ENCODE results near the gene NET1.

GRCh38 chr10:5479481-5480161 lies 67.3 kb downstream of the NET1 start:
- TF ChIP-seq CTCF (IDR thresholded peaks at IDR 0.05; ENCODE audit: poor library complexity) (no peak), EZH2phosphoT487 (IDR thresholded peaks at IDR 0.05; ENCODE audit: low read depth, severe bottlenecking, unreplicated experiment) (no peak)
